GM20000 (cell line): Measurements from ENCODE around the gene DNAAF1.

Source experiments
- DNase-seq: peaks from one replicate; pipeline ENCODE4 v3.0.0; 2012; ENCODE audit warnings: low spot score
- TF ChIP-seq, protein P1 (sequence below): IDR thresholded peaks from 2 replicates; pipeline ENCODE4 v1.5.1; 2012; ENCODE audit warnings: mild to moderate bottlenecking, control low read depth; ENCODE audit errors: extremely low read depth, missing control alignments

Gene DNAAF1

DNA sequence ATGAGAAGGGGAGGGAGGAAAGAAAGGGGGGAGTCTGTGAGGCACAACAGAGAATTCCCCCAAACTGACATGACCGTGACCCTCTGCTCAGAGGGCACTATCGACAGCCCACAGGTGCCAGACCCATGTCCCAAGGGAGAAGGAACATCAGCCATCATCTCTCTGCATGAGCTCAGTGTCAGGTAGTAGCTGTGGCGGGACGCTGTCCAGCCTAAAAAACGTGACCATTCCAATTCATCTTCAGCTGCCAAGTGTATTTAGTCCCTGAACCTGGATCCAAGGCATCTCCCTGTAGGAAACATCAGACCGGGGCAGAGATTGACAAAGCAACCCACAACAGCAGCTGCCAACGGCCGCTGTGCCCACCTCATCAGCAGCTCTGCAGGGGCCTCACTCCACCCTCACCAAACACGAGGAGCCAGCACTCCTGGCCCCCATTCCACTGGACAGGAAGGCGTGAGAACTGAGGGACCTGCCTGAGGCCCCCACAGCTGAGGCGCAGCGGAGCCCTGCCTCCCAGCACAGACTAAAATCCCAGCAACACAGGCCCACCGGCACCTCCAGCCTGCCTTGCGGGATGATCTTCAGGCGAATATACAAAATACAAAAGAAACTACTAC, 33.1 kb downstream of the DNAAF1 start:
- DNase-seq, result no peak
- TF ChIP-seq, protein P1, sequence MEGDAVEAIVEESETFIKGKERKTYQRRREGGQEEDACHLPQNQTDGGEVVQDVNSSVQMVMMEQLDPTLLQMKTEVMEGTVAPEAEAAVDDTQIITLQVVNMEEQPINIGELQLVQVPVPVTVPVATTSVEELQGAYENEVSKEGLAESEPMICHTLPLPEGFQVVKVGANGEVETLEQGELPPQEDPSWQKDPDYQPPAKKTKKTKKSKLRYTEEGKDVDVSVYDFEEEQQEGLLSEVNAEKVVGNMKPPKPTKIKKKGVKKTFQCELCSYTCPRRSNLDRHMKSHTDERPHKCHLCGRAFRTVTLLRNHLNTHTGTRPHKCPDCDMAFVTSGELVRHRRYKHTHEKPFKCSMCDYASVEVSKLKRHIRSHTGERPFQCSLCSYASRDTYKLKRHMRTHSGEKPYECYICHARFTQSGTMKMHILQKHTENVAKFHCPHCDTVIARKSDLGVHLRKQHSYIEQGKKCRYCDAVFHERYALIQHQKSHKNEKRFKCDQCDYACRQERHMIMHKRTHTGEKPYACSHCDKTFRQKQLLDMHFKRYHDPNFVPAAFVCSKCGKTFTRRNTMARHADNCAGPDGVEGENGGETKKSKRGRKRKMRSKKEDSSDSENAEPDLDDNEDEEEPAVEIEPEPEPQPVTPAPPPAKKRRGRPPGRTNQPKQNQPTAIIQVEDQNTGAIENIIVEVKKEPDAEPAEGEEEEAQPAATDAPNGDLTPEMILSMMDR, result no peak

DNA sequence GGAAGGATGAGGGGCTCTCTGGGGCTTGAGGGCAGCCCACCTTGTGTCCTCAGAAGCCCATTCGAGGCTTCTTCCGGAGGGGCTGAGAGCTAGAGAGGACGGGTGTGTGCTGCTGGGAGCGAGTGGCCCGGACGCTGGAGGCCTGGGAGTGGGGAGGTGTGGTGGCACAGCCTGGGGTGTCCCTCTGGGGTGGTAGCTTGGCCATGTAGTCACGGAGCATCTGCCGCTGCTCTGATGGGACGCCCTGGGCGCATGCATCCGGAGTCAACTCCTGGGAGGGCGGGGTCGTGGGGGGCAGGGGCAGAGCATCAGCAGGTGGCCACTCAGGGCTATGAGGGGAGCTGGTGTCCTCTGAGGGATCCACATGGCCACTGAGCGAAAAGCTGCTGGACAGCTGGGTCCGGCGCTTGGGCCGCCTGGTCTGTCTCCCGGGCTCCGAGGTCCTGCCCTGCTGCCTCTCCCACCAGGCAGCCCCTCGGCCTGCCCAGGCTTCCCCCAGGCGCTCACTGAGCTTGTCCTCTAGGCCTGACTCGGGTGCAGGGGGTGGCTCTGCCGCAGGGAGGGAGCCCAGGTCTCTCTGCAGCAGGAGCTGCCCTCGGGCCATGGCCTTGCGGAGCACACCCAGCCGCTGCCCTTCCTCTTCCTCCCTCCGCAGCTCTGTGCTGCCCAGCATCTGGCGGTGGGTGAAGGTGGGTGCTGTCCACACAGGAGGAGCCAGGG, 33.9 kb downstream of the DNAAF1 start:
- TF ChIP-seq, protein P1, result no peak
- DNase-seq, result no peak

DNA sequence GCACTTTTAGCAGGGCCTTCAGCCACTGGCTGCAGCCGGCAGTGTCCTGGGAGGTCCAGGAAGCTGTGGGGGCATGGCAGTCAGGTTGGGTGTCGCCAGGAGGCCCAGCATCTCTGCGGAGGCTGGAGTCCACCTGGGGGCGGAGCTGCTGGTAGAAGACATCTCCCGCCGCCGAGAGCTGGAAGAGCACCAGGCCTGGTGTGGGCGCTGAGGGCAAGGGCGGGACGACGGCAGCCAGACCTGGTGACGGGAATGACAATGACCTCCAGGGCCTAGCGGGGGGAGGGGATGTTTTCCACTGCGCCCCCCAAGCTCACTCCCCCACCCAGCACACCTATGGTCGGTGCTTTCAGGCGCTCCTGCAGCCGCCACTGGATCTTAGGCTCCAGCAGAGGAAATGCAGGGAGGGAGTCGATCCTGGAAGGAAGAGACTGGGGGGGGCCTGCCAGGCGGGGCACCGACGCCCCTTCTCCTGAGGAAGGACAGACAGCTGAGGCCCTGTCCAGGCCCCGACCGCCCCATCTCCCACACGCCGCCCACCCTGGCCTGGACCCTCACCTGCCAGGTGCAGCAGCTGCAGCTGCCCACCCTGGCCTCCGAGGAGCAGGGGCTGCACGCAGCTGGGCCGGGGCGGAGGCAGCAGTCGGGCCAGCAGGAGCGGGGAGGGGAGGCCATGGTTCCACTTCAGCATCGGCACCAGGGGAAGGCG, 34.7 kb downstream of the DNAAF1 start:
- TF ChIP-seq, protein P1, result no peak
- peak; percentile 12 for DNase-seq

DNA sequence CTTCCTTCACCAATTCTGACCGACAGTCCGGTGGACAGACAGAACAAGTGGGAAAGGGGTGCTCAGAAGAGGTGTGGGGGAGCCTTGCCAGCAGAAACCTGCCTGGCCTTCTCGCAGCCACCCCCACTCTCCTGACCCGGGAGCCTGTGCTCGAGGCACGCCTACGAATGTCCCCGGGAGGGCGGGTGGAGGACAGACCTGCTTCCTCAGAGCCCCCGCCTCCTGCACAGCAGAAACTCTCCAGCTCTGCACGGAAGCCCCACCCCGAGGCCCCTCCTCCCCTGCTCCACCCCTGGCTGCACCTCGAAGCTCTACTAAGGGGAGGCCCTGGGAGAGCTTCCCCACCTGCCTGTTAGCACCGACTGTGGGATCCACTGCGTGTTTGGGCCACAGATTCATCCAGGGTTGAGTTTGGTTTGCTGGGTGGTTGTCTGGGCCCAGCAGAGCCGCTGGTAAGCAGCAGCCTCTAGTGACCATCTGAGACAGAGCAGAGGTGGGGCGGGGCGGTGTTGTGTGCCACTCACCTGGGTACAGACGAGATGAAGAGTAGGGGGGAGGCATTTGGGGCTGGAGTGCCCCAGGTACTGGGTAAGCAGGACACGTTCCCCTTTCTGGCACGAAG, 35.5 kb downstream of the DNAAF1 start:
- TF ChIP-seq, protein P1, result no peak
- DNase-seq, result peak; percentile 11

DNA sequence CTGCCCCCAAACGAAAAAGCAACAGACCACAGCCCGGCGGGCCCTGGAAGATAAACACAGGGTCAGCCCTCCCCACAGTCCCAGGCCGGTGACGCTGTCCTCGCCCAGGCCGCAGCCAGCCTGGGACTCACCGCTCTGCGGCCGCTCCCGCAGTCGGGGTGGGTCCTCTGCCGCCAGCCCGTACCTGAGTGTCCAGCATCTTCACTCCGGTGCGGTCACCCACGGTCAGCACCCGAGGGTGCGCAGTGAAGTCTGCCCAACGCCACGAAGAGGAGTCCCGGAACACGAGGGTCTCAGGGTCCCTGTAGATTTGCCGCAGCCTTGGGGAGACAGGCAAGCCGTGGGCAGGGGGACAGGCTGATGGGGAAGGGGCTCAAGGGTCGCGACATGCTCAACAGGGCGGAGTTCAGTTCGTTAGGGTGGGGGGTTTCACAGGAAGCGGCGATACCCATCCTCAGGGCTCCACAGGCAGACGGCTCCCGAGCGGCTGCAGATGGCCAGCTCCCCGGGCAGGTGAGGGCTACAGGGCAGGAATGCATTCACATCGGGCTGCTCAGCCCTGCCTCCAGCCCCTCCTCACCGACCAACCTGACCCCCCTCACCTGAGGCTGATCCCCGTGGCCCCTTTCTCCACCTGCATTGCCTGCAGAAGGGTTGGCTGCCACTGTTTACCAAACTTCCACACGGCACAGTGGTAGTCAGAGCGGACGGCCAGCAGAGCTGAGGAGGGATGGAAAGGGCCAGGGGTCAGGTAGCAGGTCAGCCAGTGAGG, 36.2 kb downstream of the DNAAF1 start:
- DNase-seq, result no peak
- TF ChIP-seq, protein P1, result no peak

DNA sequence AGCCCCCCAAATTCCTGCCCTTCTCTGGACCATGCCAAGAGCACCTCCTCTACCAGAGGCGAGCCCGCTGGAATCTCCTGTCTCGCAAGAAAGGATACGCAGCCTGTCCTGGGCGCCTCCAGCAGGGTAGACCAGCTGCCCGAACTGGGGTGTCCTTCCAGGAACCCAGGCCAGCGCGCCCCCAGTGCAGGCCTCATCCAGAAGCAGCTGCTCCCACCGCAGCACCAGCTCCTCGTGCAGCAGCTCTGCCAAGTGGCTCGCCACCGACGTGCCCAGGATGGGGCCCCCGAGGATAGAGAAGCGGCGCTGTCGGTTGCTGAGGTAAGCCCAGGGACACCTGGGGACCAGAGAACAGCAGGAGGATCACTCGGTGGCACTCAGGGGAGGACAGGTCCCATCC, 37.0 kb downstream of the DNAAF1 start:
- peak; percentile 2 for DNase-seq
- TF ChIP-seq, protein P1, result no peak
